GM11168 (cell line): ENCODE measurements around the gene MYRFL.
"Not testable (repeated sequence)": the region's sequence is repeated elsewhere in the genome, so short reads cannot be mapped to it uniquely, and the experiment has no call there.

ENCODE experiments used
- in situ Hi-C: fragments of 300-500 bp; cut with MboI; formaldehyde crosslinking; loops from one replicate; pipeline ENCODE4 v1.12.0; 2022; ENCODE audit warnings: low sequenced_read_pairs; ENCODE audit not compliant: unreplicated experiment

The MYRFL gene

GRCh38 chr12:69978020-69978419 lies 153.0 kb downstream of the MYRFL start:
- in situ Hi-C loops = no loop called here

- in situ Hi-C loops = no loop called here
These were observed 157.0 kb downstream of the MYRFL start for GRCh38 chr12:69981881-69982475.

- in situ Hi-C loops = no loop called here
These were observed 159.2 kb downstream of the MYRFL start for GRCh38 chr12:69984241-69984640.

- in situ Hi-C loops = no loop called here
These were observed 160.6 kb downstream of the MYRFL start for GRCh38 chr12:69985656-69986055.

GRCh38 chr12:69986114-69986513 lies 161.1 kb downstream of the MYRFL start:
- in situ Hi-C loops = no loop called here

GRCh38 chr12:69987579-69988091 lies 162.6 kb downstream of the MYRFL start:
- in situ Hi-C loops = no loop called here

GRCh38 chr12:69988481-69989321 lies 163.7 kb downstream of the MYRFL start:
- in situ Hi-C loops = no loop called here

- in situ Hi-C loops = no loop called here
These were observed 166.8 kb downstream of the MYRFL start for GRCh38 chr12:69991690-69992288.

- in situ Hi-C loops = no loop called here
These were observed 168.4 kb downstream of the MYRFL start for GRCh38 chr12:69993433-69993832.

- in situ Hi-C loops = not testable (repeated sequence)
These were observed 169.1 kb downstream of the MYRFL start for GRCh38 chr12:69994086-69994485.

- in situ Hi-C loops = no loop called here
These were observed 169.7 kb downstream of the MYRFL start for GRCh38 chr12:69994724-69995173.

- in situ Hi-C loops = no loop called here
These were observed 171.2 kb downstream of the MYRFL start for GRCh38 chr12:69996241-69996640.

GRCh38 chr12:69996722-69997121 lies 171.7 kb downstream of the MYRFL start:
- in situ Hi-C loops = no loop called here

- in situ Hi-C loops = no loop called here
These were observed 173.0 kb downstream of the MYRFL start for GRCh38 chr12:69998011-69998410.

GRCh38 chr12:69998922-69999321 lies 173.9 kb downstream of the MYRFL start:
- in situ Hi-C loops = no loop called here

- in situ Hi-C loops = no loop called here
These were observed 174.5 kb downstream of the MYRFL start for GRCh38 chr12:69999561-69999960.

- in situ Hi-C loops = no loop called here
These were observed 177.3 kb downstream of the MYRFL start for GRCh38 chr12:70002097-70002911.

GRCh38 chr12:70002912-70003255 lies 177.9 kb downstream of the MYRFL start:
- in situ Hi-C loops = no loop called here

GRCh38 chr12:70005864-70006618 lies 181.0 kb downstream of the MYRFL start:
- in situ Hi-C loops = no loop called here

- in situ Hi-C loops = no loop called here
These were observed 181.6 kb downstream of the MYRFL start for GRCh38 chr12:70006619-70006973.
